Stimulated activated CD8-positive, alpha-beta memory T cell treated with anti-CD3 and anti-CD28 coated beads, Interleukin-4, amount 100 ng/mL, for 1 hour (primary cell): Measurements from ENCODE around the gene INHA.

Source experiments
- DNase-seq, 2 donors: peaks; one replicate each; pipeline ENCODE4 v3.0.0-alpha.2; 2020; ENCODE audit warnings: low read depth in 2 of 2, low spot score in 1 of 2

The INHA gene, protein sequence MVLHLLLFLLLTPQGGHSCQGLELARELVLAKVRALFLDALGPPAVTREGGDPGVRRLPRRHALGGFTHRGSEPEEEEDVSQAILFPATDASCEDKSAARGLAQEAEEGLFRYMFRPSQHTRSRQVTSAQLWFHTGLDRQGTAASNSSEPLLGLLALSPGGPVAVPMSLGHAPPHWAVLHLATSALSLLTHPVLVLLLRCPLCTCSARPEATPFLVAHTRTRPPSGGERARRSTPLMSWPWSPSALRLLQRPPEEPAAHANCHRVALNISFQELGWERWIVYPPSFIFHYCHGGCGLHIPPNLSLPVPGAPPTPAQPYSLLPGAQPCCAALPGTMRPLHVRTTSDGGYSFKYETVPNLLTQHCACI

DNA sequence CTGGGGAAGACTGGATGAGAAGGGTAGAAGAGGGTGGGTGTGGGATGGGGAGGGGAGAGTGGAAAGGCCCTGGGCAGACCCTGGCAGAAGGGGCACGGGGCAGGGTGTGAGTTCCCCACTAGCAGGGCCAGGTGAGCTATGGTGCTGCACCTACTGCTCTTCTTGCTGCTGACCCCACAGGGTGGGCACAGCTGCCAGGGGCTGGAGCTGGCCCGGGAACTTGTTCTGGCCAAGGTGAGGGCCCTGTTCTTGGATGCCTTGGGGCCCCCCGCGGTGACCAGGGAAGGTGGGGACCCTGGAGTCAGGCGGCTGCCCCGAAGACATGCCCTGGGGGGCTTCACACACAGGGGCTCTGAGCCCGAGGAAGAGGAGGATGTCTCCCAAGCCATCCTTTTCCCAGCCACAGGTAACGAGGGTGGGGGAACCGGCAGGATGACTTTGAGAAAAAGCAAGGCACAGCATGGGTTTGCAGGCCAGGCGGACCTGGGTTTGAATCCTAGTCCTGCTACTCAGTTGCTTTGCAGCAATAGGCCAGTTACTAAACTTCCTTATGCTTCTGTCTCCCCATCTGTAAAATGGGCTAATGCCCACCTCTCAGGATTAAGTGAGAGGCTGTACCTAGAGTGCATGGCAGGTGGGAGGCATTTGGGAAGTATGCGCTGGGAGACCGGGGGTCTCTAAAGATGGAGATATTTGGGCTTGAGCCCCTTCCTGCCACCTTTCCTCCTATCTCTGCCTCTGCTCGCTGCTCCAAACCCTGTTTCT, at the start of gene INHA:
Gene INHA (plus strand): TSS at position 74 of the 765 bp plus-strand sequence. CDS start 65 bp downstream, at position 139.
- DNase-seq, result no peak

DNA sequence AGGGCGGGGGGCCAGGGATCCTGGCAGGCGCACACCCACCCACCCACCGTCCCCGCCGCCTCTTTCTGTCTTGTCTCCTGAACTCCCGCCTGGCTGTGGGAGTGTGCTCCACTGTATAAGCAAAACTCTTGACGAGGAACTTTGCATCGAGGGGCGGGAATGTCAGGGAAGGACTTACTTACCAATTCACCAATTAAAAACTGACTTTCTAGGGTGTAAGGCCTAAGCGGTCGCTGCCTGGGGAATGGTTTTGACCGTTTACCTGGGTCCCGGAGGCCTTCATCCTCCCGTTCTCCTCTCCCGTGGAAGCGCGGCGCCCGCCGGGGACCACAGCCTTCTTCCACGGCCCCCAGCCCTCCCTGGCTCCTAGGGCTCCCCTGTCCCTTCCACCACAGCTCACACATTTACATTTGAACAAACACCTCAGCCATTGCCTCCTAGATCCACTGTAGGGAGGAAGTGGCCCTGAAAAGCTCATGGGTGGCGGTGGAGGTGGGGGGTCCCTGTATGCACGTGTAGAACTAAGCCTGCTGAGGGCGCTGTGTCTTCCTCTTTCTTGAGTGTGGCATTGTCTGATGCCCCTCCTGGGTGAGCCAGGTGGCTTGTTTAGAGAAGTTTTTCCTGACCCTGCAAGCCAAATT, 49.0 kb upstream of the INHA start:
- DNase-seq, result no peak

DNA sequence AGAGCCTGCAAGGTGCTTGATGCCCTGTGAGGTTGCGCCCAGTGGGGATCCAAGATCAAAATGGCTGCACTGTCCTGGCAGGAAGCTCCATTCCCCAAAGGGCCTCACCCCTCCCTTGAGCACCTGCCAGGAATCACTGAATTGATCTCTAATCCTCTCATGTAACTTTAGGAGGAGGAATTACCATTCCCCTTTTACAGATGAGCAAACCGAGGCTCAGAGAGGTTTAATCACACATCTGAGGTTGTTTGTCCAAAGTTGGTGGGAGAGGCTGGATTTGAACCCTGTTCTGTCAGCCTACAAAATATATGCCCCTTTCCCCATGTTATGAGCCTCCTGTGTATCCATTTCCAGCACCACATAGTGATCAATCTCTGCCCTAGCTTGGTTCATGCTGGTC, 47.3 kb upstream of the INHA start:
- DNase-seq, result no peak

DNA sequence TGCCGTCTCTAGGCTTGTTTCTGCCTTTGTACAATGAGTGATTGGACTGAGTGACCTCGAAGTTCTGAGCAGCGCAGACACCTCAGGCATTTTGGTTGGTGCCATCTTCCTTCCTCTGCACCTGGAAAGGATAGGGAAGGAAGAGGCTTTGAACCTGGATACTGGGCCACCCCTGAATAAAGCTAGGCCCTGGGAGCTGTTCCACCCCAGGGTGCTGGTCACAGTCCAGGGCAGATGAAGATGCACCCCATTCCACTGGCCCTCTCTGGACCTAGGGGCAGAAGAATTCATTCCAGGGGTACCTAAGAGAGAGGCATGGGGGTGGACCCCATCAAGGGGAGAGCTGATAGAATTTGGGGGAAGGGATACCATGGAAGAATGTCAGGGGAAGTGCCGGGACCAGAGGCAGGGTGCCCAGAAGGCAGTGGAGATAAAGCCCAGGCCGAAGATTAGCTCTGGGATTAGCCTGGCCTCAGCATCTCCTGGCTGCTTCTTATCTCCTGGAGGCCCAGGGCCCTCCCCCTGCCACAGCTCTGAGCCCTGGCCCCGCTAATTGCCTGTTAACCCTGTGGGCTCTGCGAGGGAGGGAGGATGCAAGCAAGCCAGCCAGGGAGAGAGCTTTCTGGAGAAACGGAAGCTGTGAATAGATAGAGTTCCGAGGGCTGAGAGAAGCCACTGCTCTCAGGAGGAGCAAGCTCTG, 46.4 kb upstream of the INHA start:
- DNase-seq, result no peak

DNA sequence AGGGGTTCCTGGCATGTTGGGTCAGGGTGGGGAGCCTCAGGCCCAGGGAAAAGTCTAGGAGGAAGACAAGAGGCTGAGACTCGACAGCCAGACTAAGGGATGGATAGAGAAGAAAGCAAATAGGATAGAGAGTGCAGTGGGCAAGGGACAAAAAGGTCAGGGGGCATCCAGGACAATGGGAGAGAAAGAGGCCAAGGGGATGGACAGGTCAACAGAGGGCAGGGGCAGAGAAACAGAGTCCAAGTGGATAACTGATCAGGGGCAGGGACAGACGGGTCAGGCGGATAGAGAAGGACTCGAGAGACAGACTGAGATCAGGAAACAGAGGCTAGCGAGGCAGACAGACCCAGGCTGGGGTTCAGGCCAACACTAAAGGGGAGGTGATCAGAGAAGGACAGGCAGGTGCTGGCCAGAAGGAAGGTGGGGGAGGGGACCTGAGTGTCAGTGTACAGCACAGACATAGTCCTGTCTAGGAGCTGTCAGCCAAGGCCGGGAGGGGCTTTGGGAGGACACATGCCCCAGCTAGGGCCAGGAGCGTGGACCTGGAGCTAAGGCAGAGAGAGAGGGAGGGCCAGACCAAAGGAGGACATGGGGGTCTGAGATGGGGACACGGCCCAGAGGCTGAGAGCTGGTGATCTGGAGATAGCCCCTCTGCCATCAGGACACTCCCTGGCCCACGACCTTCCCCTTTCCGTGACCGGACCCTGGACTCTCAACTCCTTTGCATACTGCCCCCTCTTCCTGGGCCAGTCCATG, 45.6 kb upstream of the INHA start:
- no peak for DNase-seq

DNA sequence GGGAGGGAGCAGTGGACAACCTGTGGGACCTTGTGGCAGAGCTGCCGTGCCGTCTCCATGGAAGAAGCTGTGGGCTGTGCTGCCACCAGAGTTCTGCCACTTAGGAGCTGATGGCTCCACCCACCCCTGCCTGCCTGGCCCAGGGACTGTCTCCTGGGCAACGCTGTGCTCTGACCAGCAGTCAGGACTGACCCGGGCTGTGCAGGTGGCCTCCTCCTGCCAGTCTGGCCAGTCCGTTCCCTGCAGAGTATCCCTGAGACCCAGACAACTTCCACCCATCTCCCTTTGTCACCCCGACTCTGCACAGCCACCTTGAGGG, 45.1 kb upstream of the INHA start:
- DNase-seq, result no peak

DNA sequence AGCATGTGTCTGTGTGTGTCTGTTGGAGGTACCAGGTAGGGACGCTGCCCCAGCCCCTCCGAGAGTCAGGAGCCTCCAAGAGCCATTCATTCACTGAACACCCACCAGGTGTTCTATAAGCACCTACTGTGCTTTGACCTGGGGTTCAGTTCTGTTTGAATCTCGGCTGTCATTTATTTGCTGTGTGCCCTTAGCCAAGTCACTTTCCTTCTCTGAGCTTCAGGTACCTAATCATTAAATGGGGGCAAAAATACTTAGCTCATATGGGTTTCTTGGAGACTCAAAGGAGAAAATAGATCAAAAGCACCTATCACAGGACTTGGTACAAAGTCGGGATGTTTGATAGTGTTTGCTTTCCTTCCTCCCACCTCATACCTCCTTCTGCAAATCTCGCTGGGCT, 44.6 kb upstream of the INHA start:
- no peak for DNase-seq

DNA sequence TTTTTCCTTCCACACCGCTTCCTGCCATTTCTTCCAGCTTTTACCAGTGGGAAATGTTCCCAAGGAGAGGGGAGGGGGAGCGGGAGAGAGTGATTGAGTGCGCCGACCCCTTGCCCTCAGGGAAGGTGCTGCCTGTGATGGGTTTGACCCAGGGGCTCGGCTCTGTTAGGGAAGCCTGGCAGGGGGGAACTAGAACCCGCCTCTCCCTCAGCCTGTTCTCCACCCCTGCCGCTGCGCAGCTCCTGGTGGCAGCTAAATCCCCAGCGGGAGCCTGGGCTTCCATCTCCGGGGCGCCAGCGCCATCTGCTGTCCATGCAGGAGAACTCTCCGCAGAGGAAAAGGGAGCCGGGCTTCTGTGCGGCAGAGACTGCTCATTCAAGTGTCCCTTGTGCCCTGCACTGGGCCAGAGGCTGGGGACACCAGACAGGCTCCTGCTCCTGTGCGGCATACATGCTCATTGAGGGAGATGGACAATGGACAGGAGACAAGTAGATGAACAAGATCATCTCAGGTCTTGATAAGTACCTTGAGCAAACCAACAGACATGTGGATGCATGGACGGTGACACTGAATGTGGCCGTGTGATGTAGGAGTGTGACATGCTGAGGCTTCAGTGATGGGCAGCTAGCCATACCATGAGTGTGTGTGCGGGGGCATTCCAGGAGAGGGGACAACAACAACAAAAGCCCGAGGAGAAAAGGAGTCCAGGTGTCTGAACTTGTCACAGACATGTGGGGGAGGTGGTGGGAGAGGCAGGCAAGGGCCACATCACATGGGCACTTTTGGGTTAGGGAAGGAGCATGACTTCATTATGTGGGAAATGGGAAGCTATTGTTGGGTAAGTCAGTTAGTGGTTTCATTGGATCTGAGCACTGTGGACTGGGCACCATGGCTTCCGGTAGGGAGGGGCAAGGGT, 41.8 kb upstream of the INHA start:
- DNase-seq, result peak; percentile 62 to 77

DNA sequence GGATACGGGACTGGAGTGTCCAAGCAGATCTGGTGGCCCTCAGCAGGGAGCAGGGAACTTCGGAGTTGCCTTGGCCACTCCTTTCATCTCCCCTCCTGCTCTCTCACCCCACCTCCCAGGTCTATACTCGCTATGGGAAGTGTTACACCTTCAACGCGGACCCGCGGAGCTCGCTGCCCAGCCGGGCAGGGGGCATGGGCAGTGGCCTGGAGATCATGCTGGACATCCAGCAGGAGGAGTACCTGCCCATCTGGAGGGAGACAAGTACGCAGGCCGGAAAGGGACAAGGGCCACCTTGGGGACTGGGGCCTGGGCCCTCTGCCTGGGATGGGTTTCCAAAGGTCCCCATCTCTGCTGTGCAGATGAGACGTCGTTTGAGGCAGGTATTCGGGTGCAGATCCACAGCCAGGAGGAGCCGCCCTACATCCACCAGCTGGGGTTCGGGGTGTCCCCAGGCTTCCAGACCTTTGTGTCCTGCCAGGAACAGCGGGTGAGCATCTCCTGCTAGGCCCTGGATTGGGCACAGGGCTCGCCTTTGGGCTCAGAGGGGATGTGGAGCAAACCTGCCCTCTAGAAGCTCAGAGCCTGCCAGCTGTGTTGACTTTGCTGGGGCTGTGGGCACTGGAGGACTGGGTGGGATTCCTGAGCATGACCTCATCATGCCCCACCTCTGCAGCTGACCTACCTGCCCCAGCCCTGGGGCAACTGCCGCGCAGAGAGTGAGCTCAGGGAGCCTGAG, 40.3 kb upstream of the INHA start:
- DNase-seq, result no peak

DNA sequence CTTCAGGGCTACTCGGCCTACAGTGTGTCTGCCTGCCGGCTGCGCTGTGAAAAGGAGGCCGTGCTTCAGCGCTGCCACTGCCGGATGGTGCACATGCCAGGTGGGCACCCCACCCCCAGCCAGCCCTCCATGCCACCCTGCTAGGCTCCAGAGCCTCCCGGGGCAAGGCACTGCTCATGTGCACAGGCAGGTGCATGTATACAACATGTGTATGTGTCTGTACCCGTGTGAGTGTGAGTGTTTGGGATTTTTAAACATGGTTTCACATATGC, 39.8 kb upstream of the INHA start:
- no peak for DNase-seq

DNA sequence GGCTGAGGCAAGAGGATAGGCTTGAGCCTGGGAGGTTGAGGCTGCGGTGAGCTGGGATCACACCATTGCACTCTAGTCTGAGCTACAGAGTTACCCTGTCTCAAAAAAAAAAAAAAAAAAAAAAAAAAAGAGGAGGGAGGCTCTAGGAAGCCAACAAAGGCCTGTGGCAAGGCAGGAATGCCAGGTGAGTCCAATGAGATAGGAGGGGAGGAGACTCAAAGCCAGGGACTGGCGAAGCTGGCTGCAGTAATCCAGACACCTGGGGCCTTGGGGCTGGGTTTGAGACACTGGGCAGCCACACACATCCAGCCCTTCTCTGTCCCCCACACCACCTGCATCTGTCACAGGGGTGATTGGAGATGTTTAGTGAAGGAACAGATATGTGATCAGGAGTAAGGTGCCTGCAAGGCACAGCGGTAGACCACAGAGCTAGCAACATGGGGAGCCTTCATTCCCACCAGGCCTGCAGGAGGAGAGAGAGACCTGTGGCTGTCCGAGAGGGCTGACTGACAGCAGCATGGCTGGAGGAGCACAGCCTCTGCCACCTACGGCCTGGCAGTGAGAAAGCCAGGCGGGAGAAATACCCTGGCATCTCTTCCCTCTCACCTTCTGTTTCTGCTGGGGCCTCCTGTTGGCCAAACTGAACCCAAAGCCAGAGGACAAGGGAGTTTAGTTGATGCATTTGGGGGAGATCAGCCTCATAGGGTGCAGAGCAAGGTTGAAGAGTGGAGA, 38.0 kb upstream of the INHA start:
- DNase-seq, result no peak

DNA sequence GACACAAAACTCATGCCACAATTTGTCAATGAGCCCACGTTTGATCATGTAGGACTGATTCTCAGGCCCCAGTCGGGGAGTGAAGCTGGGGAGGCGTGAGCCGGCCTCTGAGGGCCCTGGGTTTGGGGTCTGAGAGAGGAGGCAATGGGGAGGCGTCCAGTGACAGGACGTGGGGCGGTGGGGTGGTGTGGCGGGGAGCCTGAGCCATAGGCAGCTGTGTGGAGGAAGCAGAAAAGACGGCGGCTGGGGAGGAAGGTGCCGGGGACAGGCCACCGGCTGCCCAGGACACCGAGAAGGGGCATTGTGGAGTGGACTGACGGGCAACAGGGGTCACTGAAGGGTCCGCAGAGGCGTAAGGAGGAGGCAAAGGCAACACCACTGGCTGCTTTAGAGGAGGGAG, 35.7 kb upstream of the INHA start:
- no peak for DNase-seq

DNA sequence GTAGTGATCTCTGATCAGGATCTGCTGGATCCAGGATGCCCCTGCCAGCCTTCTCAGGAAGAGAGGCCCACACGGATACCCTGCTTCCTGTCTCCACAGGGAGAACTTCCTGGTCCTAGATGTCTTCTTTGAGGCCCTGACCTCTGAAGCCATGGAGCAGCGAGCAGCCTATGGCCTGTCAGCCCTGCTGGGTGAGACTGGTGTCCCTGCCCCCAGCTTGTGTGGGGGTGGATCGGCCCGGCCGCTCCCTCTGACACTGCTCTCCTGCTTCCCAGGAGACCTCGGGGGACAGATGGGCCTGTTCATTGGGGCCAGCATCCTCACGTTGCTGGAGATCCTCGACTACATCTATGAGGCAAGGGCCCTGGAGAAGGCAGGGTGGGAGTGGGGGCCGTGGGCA, 35.1 kb upstream of the INHA start:
- no peak for DNase-seq

DNA sequence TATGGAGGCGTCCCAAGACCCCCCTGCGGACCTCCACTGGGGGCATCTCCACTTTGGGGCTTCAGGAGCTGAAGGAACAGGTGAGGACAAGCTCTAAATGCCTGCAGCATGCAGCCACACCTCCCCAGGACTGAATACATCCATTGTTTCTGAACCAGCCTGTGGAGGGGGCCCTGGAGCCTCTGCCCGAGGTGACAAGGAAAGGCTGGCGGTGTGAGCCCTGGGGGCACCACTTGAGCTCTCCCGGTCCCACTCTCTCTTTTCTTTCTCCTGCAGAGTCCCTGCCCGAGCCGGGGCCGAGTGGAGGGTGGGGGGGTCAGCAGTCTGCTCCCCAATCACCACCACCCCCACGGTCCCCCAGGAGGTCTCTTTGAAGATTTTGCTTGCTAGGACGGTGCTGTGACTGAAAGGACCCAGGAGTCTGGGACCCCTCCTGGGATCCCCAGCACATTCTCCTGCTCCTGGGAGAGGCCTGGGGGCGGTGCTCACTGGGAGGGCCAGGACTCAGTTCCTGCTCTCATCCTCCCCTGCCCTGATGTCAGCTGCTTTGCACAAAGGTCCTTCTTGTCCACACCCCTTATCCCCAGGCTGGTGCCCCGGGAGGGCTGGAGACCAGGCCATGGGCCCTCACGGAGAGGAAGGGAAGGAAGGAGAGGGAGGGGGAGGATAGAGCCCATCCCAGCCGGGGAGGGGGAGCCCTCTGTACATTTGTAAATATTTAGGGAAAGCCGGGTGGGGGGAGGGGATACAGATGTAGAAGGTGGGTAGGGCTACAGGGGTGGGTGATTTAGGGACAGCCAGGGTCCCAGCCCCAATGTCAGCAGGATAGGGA, 34.2 kb upstream of the INHA start:
- no peak for DNase-seq

DNA sequence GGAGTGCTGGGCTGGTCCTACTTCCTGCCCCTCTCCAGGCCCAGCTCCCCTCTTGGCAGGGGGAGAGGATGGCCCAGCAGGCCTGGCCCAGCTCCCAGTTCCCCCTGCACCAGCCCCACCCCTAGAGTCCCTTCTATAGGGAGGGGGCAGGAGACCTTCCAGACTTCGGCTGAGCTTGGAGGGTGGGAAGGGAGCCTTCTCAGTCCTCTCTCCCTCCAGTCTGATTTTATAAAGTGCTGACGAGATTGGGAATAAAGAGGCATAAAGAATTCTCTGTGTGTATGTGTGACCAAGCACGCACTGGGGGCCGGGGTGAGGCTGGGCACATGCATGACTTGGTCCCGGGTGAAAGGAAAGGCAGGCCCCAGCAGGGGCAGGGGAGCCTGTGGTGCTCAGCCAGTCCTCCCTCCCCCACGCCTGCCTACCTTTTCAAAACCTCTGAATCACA, 33.6 kb upstream of the INHA start:
- no peak for DNase-seq

DNA sequence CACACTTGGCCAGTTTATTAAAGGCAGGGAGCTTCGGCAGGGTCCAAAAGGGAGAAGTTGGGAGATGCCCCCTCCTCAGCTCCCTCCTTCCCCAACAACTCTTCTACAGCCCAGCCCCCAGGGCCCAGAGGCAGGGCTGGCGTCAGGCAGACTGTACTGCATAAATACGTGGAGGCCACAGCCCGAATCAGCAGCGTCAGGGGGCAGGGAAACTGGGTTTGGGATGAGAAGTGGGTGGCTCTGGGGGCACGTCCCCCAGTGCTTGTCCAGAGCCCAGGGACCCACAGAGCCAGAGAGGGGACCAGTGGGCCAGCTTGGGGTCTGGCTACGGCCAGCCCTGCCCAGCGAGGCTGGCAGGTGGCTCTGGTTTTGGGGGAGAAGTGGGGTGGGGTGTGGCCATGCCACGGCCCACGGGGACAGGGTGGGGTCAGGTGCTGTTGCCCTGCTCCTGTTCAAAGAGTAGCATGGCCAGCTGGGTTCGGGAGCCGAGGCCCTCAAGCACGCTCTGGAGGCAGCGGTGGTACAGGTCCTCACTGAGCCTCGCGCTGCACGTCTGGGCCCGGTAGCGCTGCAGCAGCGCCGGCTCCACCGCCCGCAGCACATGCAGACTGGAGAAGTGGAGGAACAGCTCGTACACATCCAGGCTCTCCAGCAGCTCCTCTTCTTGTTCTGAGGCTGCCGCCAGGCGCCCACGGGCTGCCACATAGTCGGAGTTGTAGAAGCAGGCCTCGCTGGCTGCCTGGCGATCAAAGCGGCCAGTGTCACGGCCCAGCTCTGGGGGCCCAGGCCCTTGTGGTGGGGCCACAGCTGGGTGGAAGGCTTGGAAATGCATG, 32.9 kb upstream of the INHA start:
- DNase-seq, result no peak
